Endothelial cell of umbilical vein (primary cell): ENCODE results near the gene CD163.

ENCODE experiments used
- CTCF ChIP-seq, 2 donors: IDR thresholded peaks; 1 replicate in 1 of 2; 2 replicates in 1 of 2; pipeline ENCODE4 v1.5.1; 2011; ENCODE audit warnings: low read length in 2 of 2, mild to moderate bottlenecking in 2 of 2, moderate library complexity in 2 of 2, control low read depth in 1 of 2, inconsistent platforms in 1 of 2, low read depth in 1 of 2; ENCODE audit not compliant: insufficient read depth in 1 of 2; ENCODE audit errors: extremely low read depth in 1 of 2
- POLR2A ChIP-seq: IDR thresholded peaks from 2 replicates; pipeline ENCODE4 v1.6.1; 2012; ENCODE audit warnings: low read depth, mild to moderate bottlenecking, control low read depth, low read length

GRCh38 chr12:7542813-7543212 is 39.2 kb upstream of the CD163 start:
- no peak for TF ChIP-seq POLR2A
- no peak for TF ChIP-seq CTCF (IDR thresholded peaks at IDR 0.05; ENCODE audit: extremely low read depth in 1 of 2, insufficient read depth in 1 of 2, low read depth in 1 of 2, low read length in 2 of 2)
